GM19035 (cell line): ENCODE results near the gene CASTOR2.
"Not testable (repeated sequence)": the region's sequence is repeated elsewhere in the genome, so short reads cannot be mapped to it uniquely, and the experiment has no call there.

Experiments used
- ATAC-seq: cut with Tn5 transposase; IDR thresholded peaks from one replicate; pipeline ENCODE4 v1.9.1; 2021; ENCODE audit not compliant: unreplicated experiment

CASTOR2 gene

DNA sequence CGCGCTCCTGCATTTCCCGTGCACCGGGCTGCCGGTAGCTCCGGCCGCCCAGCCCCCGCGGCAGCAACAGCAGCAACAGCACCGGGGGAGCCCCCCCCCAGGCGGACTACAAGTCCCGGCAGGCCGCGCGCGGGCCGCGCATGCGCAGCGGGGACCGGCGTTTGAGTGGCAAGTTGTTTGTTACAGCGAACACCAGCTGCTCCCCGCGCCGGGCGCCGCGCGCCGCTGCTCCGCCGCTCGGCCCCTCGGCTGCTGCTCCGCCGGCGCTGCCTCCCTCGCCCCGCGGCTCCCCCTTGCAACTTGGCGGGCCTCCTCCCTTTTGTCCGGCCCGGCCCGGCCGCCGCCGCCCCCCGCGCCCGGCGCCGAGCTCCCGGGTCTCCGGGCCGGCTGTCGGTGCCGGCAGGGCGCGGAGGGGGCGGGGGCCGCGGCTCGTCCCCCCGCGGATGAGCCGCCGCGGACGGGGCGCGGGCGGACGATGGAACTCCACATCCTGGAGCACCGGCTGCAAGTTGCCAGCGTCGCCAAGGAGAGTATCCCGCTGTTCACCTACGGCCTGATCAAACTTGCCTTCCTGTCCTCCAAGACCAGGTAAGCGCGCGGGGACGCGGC, at the start of gene CASTOR2:
Gene CASTOR2, plus strand, starts transcription at position 195 of the 609 bp plus-strand sequence. Its CDS starts 281 bp downstream, at position 476.
- peak; percentile 97 for ATAC-seq

DNA sequence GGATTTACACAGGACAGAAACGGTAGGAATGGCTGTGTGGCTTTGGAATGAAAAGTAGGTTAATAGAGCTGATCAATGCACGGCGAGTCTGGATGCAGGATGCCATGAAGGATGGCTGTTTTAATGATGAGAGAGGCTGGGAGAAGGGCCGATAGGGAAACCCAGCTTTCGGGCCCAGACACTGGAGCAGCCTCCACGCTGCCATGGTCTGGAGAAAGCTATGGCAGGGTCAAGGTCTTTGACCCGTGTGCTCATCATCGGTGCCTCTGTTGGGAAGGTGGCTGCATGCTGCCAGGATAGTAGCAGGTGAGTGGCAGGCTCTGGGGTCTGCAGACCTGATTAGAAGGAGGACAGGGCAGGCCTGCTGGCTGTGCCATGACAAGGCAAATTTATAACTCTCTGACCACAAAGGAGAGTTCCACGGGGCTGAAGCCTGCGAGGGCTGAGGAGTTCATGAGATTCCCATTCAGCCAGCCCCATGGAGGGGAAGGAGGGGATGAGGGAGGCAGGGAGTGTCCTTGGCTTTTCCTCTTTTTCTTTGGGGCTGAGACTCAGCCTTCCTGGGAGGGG, 42.1 kb upstream of the CASTOR2 start:
- not testable (repeated sequence) for ATAC-seq

DNA sequence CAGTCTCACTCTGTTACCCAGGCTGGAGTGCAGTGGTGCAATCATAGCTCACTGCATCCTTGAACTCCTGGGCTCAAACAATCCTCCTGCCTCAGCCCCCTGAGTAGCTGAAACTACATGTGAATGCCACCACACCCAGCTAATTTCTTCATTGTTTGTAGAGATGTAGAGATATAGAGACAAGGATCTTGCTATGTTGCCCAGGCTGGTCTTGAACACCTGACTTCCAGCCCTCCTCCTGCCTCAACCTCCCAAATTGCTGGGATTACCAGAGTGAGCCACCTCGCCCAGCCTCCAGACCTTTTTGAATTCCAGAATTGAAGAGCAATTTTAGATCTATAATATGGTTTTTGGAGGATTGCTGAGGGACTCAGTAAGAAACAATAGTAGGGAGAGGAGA, 40.9 kb upstream of the CASTOR2 start:
- not testable (repeated sequence) for ATAC-seq

DNA sequence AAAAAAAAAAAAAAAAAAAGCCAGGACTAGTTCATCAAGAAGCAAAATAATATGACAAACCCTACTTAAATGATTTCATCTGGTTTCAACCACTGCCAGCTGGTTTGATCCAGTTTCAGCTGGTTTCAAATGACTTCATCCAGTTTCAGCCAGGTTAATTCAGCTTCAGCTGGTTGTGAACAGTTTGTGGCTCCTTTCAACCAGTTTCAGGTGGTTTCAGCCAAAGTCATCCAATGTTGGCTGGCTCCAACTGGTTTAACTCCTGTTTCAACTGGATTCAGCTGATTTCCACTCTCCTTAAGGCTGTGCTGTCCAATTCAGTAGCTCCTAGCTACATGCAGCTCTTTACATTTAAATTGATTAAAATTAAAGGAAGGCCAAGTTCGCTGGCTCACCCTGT, 37.5 kb upstream of the CASTOR2 start:
- ATAC-seq: not testable (repeated sequence)

DNA sequence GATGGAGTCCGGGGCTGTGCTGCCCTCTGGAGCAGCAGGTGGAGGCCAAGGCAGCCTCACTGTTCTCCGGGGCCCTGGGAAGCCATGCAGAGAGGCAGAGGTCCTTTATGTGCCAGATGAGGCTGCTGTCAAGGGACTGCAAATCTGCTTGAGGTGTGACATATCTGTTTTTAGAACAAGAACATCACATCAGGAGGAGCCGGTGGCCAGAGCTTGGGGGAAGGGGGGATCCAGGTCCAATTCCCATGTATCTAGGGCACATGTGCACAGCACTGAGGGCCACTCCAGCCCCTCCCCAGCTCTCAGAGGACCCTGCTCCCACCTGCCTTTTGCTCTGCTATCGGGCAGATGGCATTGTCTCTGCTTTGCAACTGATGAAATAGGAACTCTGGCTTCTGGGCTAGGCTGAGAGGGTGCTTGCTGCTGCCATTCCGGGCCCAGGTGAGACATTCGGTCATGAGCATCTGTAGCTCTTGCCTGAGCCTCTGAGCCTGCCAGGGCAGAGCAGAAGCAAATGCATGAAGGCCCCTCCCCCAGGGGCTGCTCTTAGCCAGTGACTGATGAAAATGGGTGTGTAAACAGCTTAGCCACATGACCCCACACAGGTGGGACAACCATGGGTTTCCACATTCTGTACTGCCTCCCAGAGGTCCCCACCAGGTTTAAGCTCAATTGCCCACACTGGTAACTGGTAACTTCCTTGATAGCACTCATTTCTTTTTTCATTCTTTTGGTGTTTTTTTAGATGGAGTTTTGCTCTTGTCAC, 32.8 kb upstream of the CASTOR2 start:
- not testable (repeated sequence) for ATAC-seq

DNA sequence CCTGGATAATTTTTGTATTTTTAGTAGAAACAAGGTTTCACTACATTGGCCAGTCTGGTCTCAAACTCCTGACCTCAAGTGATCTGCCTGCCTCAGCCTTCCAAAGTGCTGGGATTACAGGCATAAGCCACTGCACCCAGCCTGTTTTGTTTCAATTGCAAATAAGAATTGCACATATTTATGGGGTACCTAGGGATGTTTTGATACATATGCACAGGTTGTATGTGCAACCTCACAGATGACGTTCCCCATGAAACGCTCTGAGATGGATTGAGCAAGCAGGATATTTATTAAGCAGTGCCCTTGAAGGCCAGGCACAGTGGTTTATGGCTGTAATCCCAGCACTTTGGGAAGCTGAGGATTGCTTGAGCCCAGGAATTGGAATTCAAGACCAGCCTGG, 25.1 kb upstream of the CASTOR2 start:
- ATAC-seq: not testable (repeated sequence)

DNA sequence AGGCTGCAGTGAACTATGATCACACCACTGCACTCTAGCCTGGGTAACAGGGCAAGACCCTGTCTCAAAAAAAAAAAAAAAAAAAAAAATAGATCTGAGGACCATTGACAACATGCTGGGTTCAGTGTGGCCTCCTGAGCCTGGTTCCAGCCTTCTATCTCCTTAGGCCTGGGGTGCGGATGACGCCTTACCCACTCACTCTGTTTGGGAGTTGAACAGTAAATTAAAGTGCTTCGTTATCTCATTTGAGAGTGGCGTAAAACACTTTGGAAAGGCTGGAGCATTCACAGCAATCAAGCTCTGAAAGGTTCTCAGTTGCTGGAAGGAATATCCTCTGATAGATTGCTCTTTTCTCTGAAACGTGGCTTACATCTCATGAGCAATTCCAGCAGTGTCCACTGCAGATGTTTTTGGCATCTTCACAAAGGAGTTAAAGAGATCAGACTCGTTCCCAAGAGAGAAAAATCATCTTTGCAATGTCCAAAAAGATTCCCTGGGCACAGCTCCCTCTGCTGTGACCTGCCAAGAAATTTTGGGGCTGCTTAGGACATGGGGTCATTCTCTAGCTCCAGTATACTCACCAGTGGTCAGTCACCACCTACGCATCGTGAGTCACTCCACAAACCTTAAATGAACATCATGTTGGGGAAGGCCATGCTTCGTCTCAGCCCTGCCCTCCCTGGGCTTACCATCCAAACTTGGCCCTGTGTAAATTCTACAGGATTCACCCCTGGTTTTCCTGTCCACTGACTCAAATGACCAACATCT, 23.0 kb upstream of the CASTOR2 start:
- ATAC-seq: not testable (repeated sequence)

DNA sequence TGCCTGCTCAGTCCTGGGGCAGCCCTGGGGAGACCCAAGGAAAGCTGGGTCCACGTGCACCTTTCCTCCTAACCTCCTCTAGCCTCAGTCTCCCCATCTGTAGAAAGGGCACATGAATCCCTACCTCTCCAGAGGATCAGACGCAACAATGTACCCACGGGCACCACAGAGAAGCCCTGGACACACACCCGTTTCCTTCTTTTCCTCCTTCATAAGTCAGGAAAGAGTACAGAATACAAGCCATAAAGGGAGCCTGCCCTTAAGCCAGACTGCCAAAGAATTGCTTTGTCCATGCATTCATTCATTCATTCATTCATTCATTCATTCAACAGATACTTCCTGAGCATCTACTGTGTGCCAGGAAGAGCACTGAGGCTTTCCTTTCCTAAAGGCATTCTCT, 20.6 kb upstream of the CASTOR2 start:
- ATAC-seq: not testable (repeated sequence)

DNA sequence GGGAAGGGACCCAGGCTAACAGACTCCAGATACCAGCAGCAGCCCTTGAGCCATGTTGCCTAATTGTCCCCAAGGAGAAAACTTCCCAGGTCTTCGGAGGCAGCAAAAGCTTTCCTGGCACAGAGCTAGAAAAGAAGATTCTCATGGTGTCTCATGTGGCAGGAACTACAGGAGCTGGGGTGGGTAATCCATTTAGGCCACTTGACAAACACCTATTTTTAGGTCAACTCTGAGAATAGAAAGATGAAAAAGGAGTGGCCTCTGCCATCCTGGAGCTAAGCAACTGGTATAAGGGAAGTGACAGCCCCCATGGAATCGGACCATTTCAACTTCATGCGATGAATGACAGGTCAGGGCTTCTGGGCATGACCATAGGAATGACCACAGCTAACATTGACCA, 16.8 kb upstream of the CASTOR2 start:
- ATAC-seq: not testable (repeated sequence)

DNA sequence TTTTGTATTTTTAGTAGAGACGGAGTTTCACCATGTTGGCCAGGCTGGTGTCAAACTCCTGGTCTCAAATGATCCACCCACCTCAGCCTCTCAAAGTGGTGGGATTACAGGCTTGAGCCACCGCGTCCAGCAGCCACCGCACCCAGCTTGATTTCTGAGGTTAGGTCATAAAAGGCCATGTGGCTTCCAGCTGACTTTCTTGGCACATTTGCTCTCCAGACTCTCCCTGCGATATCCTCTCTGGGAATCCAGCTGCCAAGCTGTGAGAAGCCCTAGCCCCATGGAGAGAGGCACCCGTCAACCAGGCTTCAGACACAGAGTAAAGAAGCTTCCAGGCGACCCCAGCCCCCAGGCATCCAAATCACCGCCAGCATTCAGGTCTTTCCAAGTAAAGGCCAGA, 10.7 kb upstream of the CASTOR2 start:
- not testable (repeated sequence) for ATAC-seq

DNA sequence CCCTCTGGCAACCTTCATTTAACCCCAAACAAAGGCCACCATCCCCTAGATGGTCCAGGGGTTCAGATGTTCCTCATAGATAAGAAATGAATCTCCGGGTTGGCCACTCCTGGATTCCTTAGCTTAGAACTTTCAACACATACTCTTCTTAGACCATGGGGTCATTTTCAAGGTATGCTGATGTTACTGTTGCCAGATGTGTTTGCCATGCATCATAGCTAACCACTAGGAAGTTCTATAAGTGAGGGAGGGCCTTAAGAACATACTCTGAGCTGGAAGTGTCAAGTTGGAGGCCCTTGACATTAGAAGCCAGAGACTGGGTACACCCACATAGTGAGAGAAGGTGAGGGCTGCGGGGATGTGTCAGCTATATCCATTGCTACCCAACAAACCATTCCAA, 6.2 kb upstream of the CASTOR2 start:
- ATAC-seq: not testable (repeated sequence)

DNA sequence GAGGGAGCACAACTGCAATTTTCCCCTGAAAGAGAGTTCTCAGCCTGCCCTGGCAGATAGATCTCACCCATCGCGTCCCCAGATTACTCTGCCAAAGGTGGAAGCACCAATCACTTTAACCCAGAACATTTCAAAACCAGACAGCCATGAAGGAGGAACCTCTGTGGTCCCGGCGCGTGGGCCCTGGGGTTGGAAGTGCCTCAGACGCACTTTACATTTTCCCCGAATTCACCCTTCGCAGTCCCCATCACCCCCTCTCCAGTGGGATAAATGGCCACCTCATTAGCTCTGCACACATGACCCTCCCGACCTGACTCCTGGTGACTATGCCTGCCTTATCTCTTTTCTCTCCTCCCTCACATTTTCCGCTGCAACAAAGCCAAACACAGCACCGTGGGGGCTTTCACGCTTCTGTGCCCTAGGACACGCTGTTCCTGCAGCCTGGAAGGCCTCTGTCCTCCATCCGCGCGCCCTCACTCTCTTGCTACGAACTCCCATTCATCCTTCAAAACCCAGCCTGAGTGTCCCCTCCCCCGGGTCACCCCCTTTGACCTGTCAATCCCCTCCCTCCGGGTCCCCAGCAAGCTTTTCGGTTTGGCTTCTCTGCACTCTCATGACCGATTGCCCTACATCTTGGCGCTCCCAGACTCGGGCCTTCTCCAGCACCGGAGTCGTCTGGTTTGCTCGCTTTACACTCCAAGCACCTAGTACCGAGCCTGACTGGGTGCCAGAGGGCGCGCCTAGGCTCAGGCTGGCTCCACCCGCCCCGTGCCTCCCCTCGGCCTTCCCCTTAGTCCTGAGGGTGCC, 598 bp upstream of the CASTOR2 start:
- not testable (repeated sequence) for ATAC-seq

DNA sequence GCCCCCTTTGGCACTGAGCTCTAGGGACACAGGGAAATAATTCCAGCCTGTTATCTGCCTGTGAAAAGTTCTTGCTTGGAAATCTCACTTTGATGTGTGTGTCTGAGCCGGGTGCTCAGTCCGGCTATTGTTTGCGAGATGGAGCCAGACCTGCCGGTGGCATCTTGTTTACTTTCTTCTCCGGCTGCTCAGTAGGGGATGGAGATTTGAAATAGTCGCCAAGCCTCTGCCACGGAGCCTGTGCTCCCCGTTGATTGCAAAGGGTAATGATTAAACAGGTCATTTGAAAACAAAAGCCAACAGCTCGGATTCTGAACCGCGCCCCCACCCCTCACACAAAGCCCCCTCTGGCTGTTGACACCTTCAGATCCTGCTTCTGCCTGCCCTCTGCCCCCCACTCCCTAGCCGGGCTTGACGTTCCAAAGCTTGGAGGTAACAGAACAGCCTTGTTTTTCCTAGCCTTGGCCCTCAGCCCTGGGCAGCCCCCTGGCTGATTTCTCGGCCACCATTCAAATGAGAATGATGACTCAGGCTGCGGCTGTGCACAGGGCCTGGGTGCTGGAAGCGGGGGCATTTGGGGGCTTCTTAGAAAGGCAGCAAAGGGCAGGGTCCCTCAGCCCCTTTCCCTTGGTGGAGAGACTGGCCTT, 1.8 kb downstream of the CASTOR2 start:
- not testable (repeated sequence) for ATAC-seq

DNA sequence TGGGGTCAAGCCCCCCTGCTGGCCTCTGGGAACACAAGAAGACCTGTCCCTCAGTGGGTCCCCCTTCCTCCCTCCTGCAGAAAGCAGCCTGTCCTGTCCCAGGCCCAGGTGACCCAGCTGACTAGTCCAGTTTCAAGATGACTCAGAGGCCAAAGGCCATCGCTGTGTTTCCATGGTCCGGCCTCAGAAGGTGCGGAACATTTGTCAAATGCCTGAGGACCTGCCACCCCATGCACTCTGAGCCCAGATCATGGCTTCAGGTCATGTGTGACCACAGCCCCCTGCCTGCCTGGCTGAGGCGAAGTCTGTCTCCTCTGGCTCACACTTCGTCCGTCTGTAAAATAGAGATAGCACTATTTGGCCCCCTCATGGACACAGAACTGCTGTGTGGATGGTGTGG, 2.4 kb downstream of the CASTOR2 start:
- ATAC-seq: not testable (repeated sequence)

DNA sequence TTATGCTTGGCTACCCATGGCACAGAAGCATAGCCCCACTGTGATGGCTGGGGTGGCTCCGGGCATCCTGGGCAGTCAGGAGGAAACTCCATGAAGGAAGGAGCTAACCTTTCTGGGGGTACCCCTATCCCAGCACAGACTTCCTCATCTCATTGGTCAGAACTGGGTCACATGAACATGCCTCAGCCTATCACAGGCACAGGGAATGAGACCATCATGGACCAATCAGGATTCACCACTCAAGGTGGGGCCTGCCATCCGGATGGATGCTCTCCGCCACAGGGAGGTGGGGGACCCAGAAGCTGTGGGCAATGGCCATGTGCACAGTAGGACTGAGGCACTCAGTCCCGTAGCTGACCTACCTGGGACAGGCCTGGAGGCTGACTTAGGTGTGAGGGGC, 6.9 kb downstream of the CASTOR2 start:
- ATAC-seq: not testable (repeated sequence)

DNA sequence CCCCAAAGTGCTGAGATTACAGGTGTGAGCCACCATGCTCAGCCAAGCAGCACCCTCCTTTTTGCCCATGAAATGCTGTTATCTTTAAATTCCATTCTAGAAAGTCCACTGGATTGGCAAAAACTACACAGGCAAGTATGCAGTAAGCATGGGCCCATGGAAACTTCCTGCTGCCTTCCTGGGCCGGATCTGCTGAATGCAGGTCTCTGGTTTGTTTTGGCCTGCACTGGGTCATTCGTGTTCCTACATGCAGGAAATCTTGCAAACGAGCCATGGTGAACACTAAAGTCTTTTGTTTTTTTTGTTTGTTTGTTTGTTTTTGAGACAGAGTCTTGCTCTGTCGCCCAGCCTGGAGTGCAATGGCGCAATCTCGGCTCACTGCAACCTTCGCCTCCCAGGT, 7.9 kb downstream of the CASTOR2 start:
- not testable (repeated sequence) for ATAC-seq

DNA sequence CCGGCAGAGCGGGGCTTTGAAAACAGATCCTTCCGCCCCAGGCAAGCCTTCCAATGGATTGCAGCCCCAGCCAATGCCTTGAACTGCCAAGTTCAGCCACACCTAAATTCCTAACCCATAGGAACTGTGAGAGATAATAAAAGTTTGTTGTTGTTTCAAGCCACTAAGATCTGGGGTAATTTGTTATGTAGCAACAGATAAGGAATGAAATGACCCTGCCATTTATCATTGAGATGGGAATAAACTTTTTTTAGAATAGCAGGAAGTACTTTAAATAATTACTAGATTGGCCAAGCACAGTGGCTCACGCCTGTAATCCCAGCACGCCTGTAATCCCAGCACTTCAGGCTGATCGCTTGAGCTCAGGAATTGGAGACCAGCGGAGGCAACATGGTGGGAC, 11.5 kb downstream of the CASTOR2 start:
- ATAC-seq: not testable (repeated sequence)

DNA sequence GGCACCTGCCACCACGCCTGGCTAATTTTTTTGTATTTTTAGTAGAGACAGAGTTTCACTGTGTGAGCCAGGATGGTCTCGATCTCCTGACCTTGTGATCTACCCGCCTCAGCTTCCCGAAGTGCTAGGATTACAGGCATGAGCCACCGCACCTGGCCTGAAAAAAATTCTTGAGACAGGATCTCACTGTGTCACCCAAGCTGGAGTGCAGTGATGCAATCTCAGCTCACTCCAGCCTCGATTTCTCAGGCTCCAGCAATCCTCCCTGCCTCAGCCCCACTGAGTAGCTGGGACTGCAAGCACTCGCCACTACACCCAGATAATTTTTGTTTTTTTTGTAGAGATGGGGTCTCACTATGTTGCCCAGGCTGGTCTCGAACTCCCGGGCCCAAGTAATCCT, 13.0 kb downstream of the CASTOR2 start:
- ATAC-seq: not testable (repeated sequence)

DNA sequence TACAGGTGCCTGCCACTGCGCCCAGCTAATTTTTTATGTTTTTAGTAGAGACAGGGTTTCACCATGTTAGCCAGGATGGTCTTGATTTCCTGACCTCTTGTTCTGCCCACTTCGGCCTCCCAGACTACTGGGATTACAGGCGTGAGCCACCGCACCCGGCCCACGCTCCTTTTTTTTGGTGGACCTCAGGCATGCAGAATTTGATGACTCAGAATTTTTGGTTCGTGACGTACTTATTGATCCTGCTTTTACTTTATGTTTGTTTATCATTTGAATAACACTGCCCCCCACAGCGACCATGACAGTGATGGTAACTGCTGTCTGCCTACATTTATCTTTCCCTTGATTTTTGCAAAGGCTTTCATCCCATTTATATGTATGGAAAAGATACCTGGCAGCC, 23.9 kb downstream of the CASTOR2 start:
- ATAC-seq: not testable (repeated sequence)

DNA sequence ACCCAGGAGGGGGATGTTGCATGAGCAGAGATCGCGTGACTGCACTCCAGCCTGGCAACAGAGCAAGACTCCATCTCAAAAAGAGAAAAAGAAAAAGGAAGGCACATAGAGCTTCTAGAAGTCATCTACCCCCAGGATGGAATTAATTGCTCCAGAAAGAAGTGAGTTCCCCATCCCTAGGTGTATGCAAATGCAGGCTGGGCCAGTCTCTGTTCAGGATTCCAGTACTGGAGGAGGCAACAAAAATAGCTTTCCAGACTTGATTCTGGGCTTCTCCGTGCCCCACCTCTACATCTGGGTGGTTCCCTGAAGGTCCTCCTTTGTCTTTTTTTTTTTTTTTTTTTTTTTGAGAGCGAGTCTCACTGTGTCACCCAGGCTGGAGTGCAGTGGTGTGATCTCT, 28.6 kb downstream of the CASTOR2 start:
- no peak for ATAC-seq
